ENCODE measurements around the gene MAB21L2.

DNA sequence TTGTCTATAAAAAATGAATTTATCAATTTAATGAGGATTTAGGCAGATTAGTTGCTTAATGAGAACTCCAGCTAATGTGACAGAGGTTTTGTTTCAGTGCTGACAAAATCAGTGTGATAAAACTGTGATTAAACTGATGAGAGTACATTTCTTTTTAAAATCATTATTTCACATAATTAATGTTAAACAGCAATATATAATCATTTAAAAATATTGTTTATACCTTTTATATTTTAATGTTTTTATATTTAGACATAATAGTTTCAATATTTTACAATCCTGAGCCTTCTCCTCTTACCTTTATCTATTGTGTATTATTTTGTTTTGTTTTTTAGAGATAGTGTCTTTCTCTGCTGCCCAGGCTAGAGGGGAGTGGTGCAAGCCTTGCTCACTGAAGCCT is 47.1 kb upstream of the MAB21L2 start:
- TF ChIP-seq, protein P1, sequence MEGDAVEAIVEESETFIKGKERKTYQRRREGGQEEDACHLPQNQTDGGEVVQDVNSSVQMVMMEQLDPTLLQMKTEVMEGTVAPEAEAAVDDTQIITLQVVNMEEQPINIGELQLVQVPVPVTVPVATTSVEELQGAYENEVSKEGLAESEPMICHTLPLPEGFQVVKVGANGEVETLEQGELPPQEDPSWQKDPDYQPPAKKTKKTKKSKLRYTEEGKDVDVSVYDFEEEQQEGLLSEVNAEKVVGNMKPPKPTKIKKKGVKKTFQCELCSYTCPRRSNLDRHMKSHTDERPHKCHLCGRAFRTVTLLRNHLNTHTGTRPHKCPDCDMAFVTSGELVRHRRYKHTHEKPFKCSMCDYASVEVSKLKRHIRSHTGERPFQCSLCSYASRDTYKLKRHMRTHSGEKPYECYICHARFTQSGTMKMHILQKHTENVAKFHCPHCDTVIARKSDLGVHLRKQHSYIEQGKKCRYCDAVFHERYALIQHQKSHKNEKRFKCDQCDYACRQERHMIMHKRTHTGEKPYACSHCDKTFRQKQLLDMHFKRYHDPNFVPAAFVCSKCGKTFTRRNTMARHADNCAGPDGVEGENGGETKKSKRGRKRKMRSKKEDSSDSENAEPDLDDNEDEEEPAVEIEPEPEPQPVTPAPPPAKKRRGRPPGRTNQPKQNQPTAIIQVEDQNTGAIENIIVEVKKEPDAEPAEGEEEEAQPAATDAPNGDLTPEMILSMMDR (conservative IDR thresholded peaks at IDR 0.05; ENCODE audit: low read length): no peak
- TF ChIP-seq EZH2phosphoT487 (IDR thresholded peaks at IDR 0.05; ENCODE audit: borderline replicate concordance): no peak

All from Loucy (cell line).